Hair follicular keratinocyte (primary cell): Measurements from ENCODE around the gene ZNF436. TPM values are rescaled to one million over a fixed set of nuclear protein-coding genes. Genes with fewer than 3 reads are reported as not detected.

Experiments
- total RNA-seq: library from RNA; depleted of rRNA; stranded (reverse); fragments of >200 nt; gene quantifications from 2 replicates; pipeline ENCODE4 v1.2.3, GENCODE V29; 2015

ZNF436 gene
- 9.0 and 11.6 TPM in 2 replicates for total RNA-seq

GRCh38 chr1:23369335-23370013 lies at the start of gene ZNF436:
Gene ZNF436, minus strand, starts transcription at chr1:23369836. Its CDS starts 1,831 bp downstream, at chr1:23368005.

GRCh38 chr1:23344111-23344986 lies 25.3 kb downstream of the ZNF436 start, which contains the start of gene HNRNPR:
Gene HNRNPR, minus strand, starts transcription at chr1:23344284. Its CDS starts 3,276 bp downstream, at chr1:23341008.

Other genes starting within 250 kb of the ZNF436 start
- 37.1 and 37.9 TPM in 2 replicates for gene LUZP1, start 201.0 kb downstream of the ZNF436 start, total RNA-seq
- gene HTR1D, start 152.3 kb downstream of the ZNF436 start, total RNA-seq = 0.27 TPM in 1 of 2 replicates, not detected in the other
- 50.4 and 91.4 TPM in 2 replicates for gene HNRNPR, start 25.6 kb downstream of the ZNF436 start, total RNA-seq
- gene TCEA3, start 54.9 kb upstream of the ZNF436 start, total RNA-seq = 1.8 and 5.5 TPM in 2 replicates
- 12.2 and 20.3 TPM in 2 replicates for gene ASAP3, start 114.3 kb upstream of the ZNF436 start, total RNA-seq
- 0.08 and 0.23 TPM in 2 replicates for gene E2F2, start 161.4 kb upstream of the ZNF436 start, total RNA-seq
- 20.1 and 35.7 TPM in 2 replicates for gene ID3, start 189.7 kb upstream of the ZNF436 start, total RNA-seq